HG02970 (cell line): Measurements from ENCODE around the gene UHRF1.
"Not testable (repeated sequence)": the region's sequence is repeated elsewhere in the genome, so short reads cannot be mapped to it uniquely, and the experiment has no call there.

ENCODE experiments used
- ATAC-seq: cut with Tn5 transposase; IDR thresholded peaks from one replicate; pipeline ENCODE4 v1.9.1; 2021; ENCODE audit warnings: mild to moderate bottlenecking, moderate library complexity, moderate number of reproducible peaks; ENCODE audit not compliant: unreplicated experiment, low FRiP score

UHRF1 gene

GRCh38 chr19:4970558-4971423, 61.5 kb downstream of the UHRF1 start:
- no peak for ATAC-seq

DNA sequence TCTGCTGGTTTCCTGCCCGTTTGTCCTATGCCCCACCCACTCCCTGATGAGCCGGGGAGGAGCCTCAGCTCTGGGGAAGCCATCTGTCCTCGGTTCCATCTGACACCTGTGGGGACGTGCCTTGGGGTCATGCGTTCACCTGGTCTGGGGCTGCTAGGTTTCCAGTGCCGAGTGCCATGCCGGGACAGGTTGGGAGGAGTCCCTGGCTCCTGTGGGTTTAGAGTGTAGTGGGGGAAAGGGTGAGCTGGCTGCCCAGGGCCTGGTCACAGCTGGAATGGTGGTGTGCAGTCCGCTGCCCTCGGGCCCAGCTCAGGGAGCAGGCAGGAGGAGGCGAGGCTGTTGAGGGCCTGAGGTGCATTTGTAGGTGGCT, 62.1 kb downstream of the UHRF1 start:
- no peak for ATAC-seq

DNA sequence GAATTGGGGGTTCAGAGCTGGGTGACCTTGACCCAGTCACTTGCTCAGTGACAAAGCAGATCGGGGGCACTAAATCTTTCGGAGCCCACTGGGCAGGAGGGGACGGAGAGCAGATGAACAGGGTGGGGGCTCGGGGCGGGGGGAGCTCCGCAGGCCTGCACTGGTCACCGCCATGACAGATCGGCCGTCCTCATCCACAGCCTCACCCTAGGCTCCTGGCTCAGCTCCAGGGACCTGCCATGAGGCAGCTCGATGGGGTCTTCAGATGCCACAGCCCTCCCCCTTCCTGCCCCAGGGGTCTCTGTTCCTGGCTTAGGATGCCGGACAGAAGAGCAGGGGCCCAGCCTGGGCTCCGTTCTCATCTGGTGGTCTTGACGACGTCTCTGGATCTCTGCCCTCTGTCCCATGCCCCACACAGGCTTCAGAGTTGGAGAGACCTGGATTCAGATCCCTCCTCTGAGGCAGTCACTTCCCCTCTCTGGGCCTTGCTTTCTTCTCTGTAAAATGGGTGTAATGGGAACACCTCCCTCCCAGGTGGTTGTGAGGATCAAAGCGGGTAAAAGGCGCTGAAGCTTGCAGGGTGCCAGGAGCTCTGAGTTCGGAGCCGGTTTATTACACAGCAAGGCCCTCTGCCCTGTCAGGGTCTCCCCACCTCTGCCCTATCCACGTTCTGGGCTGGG, 62.7 kb downstream of the UHRF1 start:
- ATAC-seq, result no peak

- no peak for ATAC-seq
Measured at GRCh38 chr19:4972509-4973230, 63.4 kb downstream of the UHRF1 start.

DNA sequence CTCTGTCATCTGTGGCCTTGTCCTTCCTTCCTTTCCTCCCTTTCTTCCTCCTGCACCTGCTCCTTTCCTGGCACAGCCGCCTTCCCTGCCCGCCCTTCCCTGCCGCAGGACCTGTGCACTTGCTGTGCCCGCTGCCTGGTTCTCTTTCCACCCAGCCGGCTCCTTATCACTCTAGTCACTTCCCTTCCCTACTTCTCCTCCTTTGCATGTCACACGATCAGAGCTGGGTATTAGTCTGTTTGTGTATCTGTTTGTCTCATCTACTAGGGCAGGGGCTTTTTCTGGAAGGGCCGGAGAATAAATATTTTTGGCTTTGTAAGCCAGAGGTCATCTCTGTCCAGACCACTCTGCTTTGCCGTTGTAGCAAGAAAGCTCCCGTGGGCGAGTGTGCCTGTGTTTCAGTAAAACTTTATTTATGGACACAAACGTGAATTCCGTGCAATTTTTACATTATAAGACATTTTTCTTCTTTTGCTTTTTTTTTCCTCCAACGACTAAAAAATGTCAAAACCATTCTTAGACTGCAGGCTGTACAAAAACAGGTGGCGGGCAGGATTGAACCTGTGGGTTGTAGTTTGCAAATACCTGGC, 65.7 kb downstream of the UHRF1 start:
- no peak for ATAC-seq

DNA sequence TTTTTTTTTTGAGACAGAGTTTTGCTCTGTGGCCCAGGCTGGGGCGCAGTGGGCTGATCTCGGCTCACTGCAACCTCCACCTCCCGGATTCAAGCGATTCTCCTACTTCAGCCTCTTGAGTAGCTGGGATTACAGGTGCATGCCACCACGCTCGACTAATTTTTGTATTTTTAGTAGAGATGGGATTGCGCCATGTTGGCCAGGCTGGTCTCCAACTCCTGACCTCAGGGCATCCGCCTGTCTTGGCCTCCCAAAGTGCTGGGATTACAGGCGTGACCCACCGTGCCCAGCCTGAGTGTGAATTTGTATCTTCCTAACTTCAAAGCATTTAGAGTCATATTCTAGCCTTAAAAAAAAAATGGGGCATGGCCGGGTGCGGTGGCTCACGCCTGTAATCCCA, 66.3 kb downstream of the UHRF1 start:
- not testable (repeated sequence) for ATAC-seq

DNA sequence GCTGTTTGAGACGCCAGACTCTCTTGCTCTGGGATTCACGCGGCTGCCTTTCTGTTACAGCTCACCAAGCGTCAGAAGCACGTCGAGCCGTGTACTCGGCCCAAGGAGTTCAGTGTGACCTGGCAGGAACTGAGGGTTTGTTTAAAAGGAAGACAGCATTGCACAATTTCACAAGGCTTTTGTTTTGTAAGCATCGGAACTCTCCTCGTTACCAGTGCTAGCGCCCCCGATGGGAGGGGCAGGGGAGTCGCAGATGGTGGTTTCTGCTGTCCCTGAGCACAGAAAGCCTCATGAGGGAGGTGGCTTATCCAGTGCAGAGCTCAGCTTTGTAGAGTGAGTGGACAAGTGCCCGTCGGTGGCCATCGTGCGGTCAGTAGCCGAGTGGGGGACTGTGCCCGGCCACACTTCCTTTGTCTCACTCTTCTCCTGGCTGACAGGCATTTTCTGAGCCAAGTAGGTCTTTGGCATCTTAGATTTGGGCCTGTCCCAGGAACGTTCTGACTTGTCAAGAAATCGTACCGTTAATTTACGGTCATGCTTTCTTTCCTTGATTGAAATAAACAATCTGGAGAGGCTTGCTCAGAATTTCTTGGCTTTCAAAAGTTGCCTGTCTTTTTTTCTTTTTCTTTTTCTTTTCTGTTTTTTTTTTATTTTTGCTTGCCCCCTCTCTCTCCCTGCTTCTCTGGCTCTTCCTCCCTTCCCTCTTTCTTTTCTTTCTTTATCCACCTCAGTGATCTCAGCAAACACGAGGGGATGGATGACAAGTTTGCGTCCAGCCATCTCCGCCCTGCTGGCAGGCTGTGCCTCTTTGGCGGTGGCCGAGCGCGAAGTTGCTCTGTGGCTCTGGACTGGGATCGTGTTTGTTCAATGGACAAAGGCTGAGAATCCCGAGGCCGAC, 67.3 kb downstream of the UHRF1 start:
- ATAC-seq, result no peak

GRCh38 chr19:4977299-4978174, 68.2 kb downstream of the UHRF1 start:
- no peak for ATAC-seq

DNA sequence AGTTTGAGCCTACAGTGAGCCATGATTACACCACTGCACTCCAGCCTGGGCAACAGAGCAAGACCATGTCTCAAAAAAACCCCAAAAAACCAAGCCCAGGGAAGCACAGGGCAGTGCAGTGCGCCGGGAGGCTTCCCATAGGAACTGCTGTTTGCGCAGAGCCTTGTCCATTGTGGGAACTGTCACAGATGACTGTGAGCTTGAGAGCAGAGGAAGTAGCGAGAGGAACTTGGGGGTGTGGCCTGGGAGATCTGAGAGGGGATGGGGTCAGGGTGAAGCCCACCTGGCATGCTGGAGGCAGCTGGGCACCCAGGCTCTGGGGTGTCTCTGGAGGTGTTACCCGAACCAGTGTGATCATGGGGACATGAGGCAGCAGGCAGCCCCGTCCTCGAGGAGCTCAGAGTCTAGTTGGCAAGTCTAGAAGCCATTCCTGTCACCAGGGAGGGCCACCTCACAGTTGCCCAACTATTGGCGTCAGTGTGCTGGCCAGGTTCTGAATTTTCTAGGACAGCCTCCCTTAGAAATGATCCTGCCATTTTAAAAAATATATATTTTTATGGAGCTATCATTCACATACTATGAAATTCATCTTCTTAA, 70.0 kb downstream of the UHRF1 start:
- ATAC-seq, result no peak

DNA sequence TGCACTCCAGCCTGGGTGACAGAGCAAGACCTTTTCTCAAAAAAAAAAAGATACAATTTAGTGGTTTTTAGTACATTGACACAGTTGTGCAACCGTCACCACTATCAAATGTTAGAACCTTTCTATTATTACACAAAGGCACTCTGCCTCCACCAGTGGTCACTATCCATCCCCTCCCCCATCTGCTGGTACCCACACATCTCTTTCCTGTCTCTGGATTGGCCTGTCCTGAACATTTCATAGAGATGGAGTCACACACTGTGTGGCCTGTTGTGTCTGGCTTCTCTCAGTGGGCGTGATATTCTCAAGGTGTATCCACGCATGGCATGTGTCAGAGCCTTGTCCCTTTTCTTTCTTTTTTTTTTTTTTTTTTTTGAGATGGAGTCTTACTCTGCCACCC, 70.8 kb downstream of the UHRF1 start:
- no peak for ATAC-seq

DNA sequence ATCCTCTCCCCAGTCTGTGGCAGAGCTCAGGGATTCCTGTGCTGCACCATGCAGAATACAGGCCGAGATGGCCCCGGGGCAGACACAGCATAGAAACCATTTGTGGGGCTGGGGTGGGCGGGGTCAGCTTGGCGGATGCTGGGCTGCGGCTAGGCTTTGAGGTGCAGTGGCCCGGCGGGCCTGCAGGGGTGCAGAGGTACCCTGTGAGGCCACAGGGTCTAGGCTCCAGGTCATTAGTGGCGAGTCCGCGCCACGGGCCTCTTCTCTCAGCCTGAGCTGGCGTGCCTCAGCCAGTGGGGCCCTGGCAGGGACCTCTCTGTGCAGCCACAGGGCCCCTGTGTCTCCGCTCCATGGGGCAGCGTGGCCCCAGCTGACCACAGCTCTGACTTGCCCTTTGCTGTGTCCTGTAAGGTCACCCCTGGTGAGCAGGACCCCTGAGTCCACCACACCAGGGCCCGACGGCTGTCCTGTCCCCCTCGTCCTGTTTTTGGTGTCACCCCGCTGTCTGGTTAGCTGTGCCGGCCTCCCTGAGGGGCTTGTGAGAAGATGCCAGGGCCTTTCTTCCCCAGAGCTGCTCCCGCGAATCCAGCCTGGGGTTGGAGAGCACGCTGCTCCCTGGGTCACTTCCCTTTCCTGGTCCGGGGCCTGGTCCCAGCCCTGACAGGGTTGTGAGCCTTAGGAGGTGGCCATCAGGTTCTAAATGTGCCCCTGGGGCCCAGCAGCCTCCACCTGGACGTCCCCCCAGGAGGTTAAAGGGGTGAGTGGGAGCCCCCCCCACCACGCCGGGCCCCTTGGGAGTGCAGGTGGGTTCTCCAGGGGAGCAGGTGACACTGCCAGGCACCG, 71.8 kb downstream of the UHRF1 start:
- no peak for ATAC-seq

- no peak for ATAC-seq
Measured at GRCh38 chr19:4981681-4981958, 72.3 kb downstream of the UHRF1 start.

- ATAC-seq, result no peak
Measured at GRCh38 chr19:4983346-4984105, 74.2 kb downstream of the UHRF1 start.

GRCh38 chr19:4984106-4984380, 74.7 kb downstream of the UHRF1 start:
- no peak for ATAC-seq

DNA sequence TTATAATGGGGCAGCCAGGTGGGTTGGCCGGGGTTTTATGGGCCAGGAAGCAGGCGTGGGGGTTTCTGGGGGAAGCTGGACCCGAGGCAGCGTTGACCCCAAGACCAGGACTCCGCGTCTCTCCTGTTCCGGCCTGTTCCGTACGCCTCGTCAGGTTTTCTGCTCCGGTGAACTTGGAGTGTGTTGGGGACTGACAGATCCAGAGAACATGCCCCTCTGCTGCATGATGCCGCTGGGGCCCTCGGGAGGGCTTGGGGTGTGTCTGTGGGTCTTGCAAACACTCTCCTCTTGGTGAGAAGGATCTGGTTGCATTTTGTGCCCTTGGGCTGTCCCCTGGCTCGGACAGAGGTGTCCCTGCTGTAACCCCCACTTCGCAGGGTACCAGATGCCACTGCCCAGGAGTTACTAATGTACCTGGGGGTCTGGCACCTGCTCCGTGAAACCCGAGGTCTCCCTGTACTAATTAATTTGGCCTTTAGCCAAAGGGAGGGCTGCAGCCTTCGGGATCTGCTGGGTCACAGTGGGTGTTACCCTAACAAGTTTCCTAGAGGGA, 75.2 kb downstream of the UHRF1 start:
- no peak for ATAC-seq

DNA sequence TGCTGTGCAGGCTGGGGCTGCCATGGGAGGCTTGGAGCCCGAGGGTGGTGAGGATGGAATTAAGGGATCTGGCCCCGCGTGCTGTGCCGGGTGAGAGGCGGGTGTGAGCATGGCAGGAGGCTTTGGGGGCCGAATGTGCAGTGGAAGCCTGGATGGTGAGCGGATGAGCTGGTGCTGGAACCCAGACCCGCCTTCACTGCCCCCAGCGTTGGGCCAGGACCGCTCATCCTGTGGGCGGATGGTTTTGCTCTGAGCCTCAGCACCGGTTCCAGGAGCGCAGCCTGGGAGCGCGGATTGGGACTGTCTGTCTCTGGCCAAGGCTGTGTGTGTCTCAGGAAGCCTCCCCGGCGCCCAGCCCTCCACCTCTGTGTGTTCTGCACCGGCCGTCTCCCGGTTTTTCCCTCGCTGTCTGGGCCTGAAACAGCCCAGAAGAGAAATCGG, 76.3 kb downstream of the UHRF1 start:
- no peak for ATAC-seq

DNA sequence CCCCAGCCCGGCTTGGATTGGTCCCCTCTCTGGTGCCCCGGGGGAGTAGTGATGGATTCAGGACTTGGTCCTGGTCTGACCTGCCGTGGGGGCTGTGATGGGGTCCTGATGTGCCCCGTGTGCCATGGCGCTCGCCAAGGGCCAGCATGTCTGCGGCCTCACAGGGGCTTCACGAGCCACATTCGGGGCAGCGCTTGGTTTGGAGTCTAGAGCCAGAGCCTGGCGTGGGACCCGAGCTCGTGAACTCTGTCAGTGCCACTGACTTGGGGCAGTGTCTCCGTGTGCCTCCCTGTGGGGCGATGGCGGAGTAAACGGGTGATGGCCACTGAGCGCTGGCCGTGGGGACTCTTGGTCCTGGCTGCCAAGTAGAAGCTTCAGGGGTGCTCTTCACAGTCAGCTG, 76.8 kb downstream of the UHRF1 start:
- no peak for ATAC-seq
